Right lobe of liver (tissue), 6 donors: ENCODE data around the gene ATXN2. TPM values are rescaled to one million over a fixed set of nuclear protein-coding genes. Genes with fewer than 3 reads are reported as not detected.

Source experiments
- ATAC-seq, 4 donors: fragments of 200-7000 bp; cut with Tn5 transposase; one replicate each; pipeline ENCODE4 v1.9.1; 2020; ENCODE audit warnings: mild to moderate bottlenecking in 4 of 4, moderate library complexity in 4 of 4
- DNase-seq, 3 donors: peaks; one replicate each; pipeline ENCODE4 v3.0.0-alpha.2; 2020
- H3K27ac ChIP-seq, 3 donors: fragments of 200-600 bp; one replicate each; pipeline ENCODE4 v1.8.0; 2022
- H3K27me3 ChIP-seq, 2 donors: fragments of 200-600 bp; one replicate each; pipeline ENCODE4 v1.8.0; 2022
- H3K36me3 ChIP-seq, 4 donors: fragments of 200-600 bp; sonication (generic) in 1 of 4; one replicate each; pipeline versions ENCODE4 v1.5.1 to v1.8.0; 2017 to 2022; ENCODE audit warnings: control low read depth in 1 of 4
- H3K4me1 ChIP-seq, 4 donors: fragments of 200-600 bp; sonication (generic) in 1 of 4; one replicate each; pipeline versions ENCODE4 v1.5.1 to v1.8.0; 2017 to 2022; ENCODE audit warnings: control low read depth in 1 of 4
- H3K4me3 ChIP-seq, 3 donors: fragments of 200-600 bp; one replicate each; pipeline ENCODE4 v1.8.0; 2022
- H3K9me3 ChIP-seq, 4 donors: fragments of 200-600 bp; sonication (generic) in 1 of 4; one replicate each; pipeline versions ENCODE4 v1.5.1 to v1.8.0; 2017 to 2022; ENCODE audit warnings: control low read depth in 1 of 4
- POLR2A ChIP-seq: fragments of 450-650 bp; IDR thresholded peaks from one replicate; pipeline ENCODE4 v1.6.1; 2017; ENCODE audit warnings: antibody characterized with exemption, mild to moderate bottlenecking
- WGBS: methylation state at CpG from one replicate; pipeline ENCODE4 v1.1.6; 2018; ENCODE audit warnings: low coverage, low lambda C conversion rate; ENCODE audit not compliant: insufficient coverage; ENCODE audit errors: missing lambda C conversion rate; 5-methylcytosine and 5-hydroxymethylcytosine counted together
- intact Hi-C, 2 donors: fragments of 100-400 bp; cut with DNase I; formaldehyde crosslinking; loops; one replicate each; pipeline versions ENCODE4 v1.11.2 to v1.14.1; 2022
- total RNA-seq, 6 experiments: library from RNA; depleted of rRNA in 2 of 6; stranded (reverse); fragments of >200 nt in 2 of 6; fragmentation: NEBNext Ultra II Directional in 3 of 6; extraction: Animal tissue kit (Norgen Biotek cat#: 25700) in 3 of 6; gene quantifications; one replicate each; pipeline versions ENCODE4 v1.1.0 to v1.2.4, GENCODE V29; 2016 to 2023
- TF ChIP-seq, protein P1 (sequence below), 4 donors: fragments of 200-600 bp in 3 of 4; fragments of 450-650 bp in 1 of 4; IDR thresholded peaks; one replicate each; pipeline versions ENCODE4 v1.5.1 to v1.8.0; 2016 to 2022; ENCODE audit warnings: antibody characterized with exemption in 4 of 4, mild to moderate bottlenecking in 2 of 4
- donor health status: DM: no; HTN: yes; CAD: no.
- donor health status: DM: no; HTN: no; CAD: no.
- donor health status: DM: no; HTN: no; CAD: no.
- donor health status: DM: no; HTN: yes; CAD: no.
- donor health status: DM: no; HTN: yes; CAD: no.

ATXN2 gene
- total RNA-seq, 6 experiments from 2014 or later: 19.1 to 39.5 (median 27.6) TPM

DNA sequence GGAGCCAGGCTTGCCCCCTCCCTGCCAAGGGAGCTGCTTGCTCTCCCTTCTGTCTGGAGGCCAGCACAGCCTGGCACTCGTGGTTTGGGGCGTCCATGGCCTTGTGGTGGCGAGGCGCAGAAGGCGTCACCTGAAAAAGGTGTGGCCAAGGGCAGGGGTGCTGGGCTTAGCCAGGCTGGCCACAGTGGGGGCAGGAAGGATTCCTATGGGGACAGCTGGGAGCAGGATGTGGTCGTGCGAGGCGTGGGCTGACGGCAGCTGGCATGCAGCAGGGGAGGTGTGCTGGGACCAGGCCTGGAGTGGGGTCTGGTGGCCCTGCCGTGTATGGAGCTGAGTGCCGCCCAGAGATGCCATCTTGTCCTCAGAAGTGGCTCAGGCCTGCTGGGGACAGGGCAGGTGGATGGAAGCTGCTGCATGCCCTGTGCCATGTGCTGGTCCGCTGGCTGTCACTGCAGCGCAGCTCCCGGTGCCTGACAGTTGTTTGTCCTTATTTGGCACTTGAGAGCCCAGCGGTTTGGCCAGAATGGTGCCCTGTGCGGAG is 163.4 kb downstream of the ATXN2 start:
- Histone ChIP-seq H3K4me1 (peaks cover 0 to 53% (median 27%) of the 10 kb centered on the region in 4 donors), H3K36me3 (no peaks in the 10 kb centered on the region), H3K27ac (peak overlapping the region; percentile 88 to 94 (median 92)), H3K4me3 (no peak overlapping the region), H3K27me3 (no peaks in the 10 kb centered on the region), H3K9me3 (no peaks in the 10 kb centered on the region)
- WGBS: 64% methylated on average over 4 of the region's 16 CpGs
- intact Hi-C loops: no loop called here
- DNase-seq (no peak), ATAC-seq (peak in 3 of 4 donors; percentile 2 to 4 (median 4))
- no peak for TF ChIP-seq POLR2A
- TF ChIP-seq, protein P1, sequence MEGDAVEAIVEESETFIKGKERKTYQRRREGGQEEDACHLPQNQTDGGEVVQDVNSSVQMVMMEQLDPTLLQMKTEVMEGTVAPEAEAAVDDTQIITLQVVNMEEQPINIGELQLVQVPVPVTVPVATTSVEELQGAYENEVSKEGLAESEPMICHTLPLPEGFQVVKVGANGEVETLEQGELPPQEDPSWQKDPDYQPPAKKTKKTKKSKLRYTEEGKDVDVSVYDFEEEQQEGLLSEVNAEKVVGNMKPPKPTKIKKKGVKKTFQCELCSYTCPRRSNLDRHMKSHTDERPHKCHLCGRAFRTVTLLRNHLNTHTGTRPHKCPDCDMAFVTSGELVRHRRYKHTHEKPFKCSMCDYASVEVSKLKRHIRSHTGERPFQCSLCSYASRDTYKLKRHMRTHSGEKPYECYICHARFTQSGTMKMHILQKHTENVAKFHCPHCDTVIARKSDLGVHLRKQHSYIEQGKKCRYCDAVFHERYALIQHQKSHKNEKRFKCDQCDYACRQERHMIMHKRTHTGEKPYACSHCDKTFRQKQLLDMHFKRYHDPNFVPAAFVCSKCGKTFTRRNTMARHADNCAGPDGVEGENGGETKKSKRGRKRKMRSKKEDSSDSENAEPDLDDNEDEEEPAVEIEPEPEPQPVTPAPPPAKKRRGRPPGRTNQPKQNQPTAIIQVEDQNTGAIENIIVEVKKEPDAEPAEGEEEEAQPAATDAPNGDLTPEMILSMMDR (IDR thresholded peaks at IDR 0.05): no peak

DNA sequence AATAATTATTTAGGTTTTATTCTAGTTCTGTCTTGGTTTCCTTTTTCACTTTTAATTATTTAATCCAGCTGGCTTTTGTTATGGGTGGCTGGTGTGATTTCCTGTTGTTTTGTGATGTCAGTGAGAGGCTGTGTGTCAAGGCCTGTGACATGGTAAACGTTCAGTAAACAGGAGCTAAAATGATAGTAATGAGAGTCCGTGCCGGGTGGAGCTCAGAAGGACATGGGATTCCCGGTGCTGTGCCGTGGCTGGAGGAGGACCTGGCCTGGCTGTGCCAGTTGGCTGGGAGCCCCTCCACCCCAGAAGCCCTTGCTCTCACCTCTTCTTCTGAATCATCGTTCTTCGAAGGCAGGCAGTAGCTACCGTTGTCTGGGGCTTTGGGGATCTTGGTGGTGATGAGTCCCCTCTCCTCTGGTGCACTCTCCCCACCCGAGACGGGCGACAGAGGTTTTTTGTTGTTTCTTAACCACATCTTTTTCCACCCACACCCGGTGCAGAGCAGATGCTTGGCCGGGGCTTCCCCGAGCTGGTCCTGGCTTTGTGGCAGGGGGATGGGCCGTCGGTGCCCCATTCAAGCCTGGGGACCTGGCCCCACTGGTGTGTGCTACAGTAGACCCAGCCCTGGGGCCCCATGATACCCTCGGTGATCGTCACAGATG is 164.3 kb downstream of the ATXN2 start:
- DNase-seq (peak; percentile 85 to 88 (median 87)), ATAC-seq (peak; percentile 58 to 73 (median 68))
- Histone ChIP-seq H3K4me3 (no peak overlapping the region), H3K36me3 (no peaks in the 10 kb centered on the region), H3K9me3 (no peaks in the 10 kb centered on the region), H3K4me1 (peaks cover 0 to 62% (median 32%) of the 10 kb centered on the region in 4 donors), H3K27ac (peak overlapping the region; percentile 88 to 94 (median 92)), H3K27me3 (no peaks in the 10 kb centered on the region)
- TF ChIP-seq, protein P1 (IDR thresholded peaks at IDR 0.05): no peak
- TF ChIP-seq POLR2A: peak; percentile 63
- intact Hi-C loops: no loop called here
- 3% methylated on average over 8 of the region's 18 CpGs for WGBS

DNA sequence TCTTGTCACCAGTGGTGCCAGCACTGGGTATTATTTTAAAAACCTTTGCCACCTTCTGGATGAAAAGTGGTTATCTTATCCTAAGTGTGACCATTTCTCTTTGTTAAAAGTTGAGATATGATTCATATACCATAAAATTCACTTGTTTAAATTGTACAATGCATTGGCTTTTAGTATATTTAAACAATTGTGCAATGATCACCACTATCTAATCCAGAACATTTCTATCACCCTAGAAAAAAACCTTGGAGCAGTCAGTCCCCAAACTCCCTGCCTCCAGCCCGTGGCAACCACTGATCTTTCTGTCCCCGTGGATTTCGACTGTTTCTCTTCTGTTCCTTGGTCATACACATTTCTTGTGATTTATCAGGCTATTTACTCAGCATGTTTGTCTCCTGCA is 165.1 kb downstream of the ATXN2 start:
- intact Hi-C loops: no loop called here
- peak overlapping the region in 1 of 3 donors; percentile 12 for H3K4me3 ChIP-seq
- no peaks in the 10 kb centered on the region for H3K9me3 ChIP-seq
- ATAC-seq (peak in 1 of 4 donors; percentile 3), DNase-seq (no peak)
- peaks cover 0 to 70% (median 36%) of the 10 kb centered on the region in 4 donors for H3K4me1 ChIP-seq
- TF ChIP-seq, protein P1 (IDR thresholded peaks at IDR 0.05): no peak
- TF ChIP-seq POLR2A: no peak
- H3K36me3 ChIP-seq: no peaks in the 10 kb centered on the region
- WGBS: 14% methylated on average over 3 of the region's 3 CpGs
- peak overlapping the region; percentile 88 to 94 (median 92) for H3K27ac ChIP-seq
- no peaks in the 10 kb centered on the region for H3K27me3 ChIP-seq

DNA sequence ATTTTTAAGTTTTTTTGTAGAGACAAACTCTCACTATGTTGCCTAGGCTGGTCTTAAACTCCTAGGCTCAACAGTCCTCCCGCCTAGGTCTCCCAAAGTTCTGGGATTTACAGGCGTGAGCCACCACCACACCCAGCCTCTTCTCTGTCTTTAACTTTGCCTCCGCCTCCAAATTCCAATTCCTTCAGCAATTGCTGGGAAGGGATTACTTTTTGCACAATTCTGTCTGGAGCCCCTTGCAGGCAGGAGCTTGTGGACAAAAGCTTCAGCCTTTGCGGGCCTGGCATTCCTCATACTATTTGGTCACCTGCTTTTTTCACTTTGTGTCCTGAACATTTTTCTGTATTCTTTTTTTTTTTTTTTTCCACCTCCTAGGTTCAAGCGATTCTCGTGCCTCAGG is 167.3 kb downstream of the ATXN2 start:
- Histone ChIP-seq H3K36me3 (no peaks in the 10 kb centered on the region), H3K4me1 (peaks cover 0 to 71% (median 36%) of the 10 kb centered on the region in 4 donors), H3K9me3 (no peaks in the 10 kb centered on the region), H3K4me3 (no peak overlapping the region), H3K27me3 (no peaks in the 10 kb centered on the region), H3K27ac (peak overlapping the region; percentile 88 to 94 (median 92))
- DNase-seq (no peak), ATAC-seq (no peak)
- TF ChIP-seq, protein P1 (IDR thresholded peaks at IDR 0.05): no peak
- no peak for TF ChIP-seq POLR2A
- intact Hi-C loops: no loop called here
- 30% methylated on average over 5 of the region's 6 CpGs for WGBS
